Hepatocyte (in vitro differentiated cells): ENCODE results near the gene POM121L2.

Source experiments
- CTCF ChIP-seq: fragments of 200-600 bp; sonication (generic); IDR thresholded peaks from 2 replicates; pipeline ENCODE4 v1.5.1; 2016; ENCODE audit warnings: antibody characterized with exemption, mild to moderate bottlenecking; ENCODE audit not compliant: poor library complexity
- EZH2phosphoT487 ChIP-seq: fragments of 200-600 bp; sonication (generic); IDR thresholded peaks from one replicate; pipeline ENCODE4 v1.6.1; 2018; ENCODE audit warnings: antibody characterized with exemption, mild to moderate bottlenecking, low read depth, moderate library complexity; ENCODE audit not compliant: unreplicated experiment, severe bottlenecking

GRCh38 chr6:27295301-27296079, 16.6 kb downstream of the POM121L2 start:
- TF ChIP-seq CTCF: no peak
- TF ChIP-seq EZH2phosphoT487: no peak
